ENCODE data around the gene BIRC6. TPM values are rescaled to one million over a fixed set of nuclear protein-coding genes. Genes with fewer than 3 reads are reported as not detected.

Gene BIRC6, protein sequence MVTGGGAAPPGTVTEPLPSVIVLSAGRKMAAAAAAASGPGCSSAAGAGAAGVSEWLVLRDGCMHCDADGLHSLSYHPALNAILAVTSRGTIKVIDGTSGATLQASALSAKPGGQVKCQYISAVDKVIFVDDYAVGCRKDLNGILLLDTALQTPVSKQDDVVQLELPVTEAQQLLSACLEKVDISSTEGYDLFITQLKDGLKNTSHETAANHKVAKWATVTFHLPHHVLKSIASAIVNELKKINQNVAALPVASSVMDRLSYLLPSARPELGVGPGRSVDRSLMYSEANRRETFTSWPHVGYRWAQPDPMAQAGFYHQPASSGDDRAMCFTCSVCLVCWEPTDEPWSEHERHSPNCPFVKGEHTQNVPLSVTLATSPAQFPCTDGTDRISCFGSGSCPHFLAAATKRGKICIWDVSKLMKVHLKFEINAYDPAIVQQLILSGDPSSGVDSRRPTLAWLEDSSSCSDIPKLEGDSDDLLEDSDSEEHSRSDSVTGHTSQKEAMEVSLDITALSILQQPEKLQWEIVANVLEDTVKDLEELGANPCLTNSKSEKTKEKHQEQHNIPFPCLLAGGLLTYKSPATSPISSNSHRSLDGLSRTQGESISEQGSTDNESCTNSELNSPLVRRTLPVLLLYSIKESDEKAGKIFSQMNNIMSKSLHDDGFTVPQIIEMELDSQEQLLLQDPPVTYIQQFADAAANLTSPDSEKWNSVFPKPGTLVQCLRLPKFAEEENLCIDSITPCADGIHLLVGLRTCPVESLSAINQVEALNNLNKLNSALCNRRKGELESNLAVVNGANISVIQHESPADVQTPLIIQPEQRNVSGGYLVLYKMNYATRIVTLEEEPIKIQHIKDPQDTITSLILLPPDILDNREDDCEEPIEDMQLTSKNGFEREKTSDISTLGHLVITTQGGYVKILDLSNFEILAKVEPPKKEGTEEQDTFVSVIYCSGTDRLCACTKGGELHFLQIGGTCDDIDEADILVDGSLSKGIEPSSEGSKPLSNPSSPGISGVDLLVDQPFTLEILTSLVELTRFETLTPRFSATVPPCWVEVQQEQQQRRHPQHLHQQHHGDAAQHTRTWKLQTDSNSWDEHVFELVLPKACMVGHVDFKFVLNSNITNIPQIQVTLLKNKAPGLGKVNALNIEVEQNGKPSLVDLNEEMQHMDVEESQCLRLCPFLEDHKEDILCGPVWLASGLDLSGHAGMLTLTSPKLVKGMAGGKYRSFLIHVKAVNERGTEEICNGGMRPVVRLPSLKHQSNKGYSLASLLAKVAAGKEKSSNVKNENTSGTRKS (N-terminal part only)
- total RNA-seq (2021; fragmentation: NEBNext Ultra II Directional; extraction: Animal tissue kit (Norgen Biotek cat#: 25700)) (67.0 and 69.5 TPM in 2 replicates), polyA plus RNA-seq (2011; rRNA removed) (30.8 and 32.5 TPM in 2 replicates), polyA minus RNA-seq (2011; rRNA and poly(A)+ RNA removed) (682 and 838 TPM in 2 replicates)
- 29.6 TPM for polyA plus RNA-seq (2011; cell fraction: cytosol; rRNA removed)
- 76.1 TPM for polyA plus RNA-seq (2011; cell fraction: nucleus; rRNA removed)
- polyA plus RNA-seq (2012, experiment 1 of 2), result 25.6 to 39.0 TPM (median 30.8 TPM) in 4 replicates
- 1.3 TPM for polyA plus RNA-seq (2012, experiment 2 of 2)
- polyA plus RNA-seq (2013, experiment 1 of 2), result 15.9 TPM
- 13.5 TPM for polyA plus RNA-seq (2013, experiment 2 of 2)
- 106 TPM for polyA minus RNA-seq (2011; cell fraction: cytosol; rRNA and poly(A)+ RNA removed)
- 475 TPM for polyA minus RNA-seq (2011; cell fraction: nucleus; rRNA and poly(A)+ RNA removed)
- long read RNA-seq, experiment 1, partial matches to known transcripts, result 22 of 24 reads
- long read RNA-seq, experiment 1, other reads (novel, unspliced or antisense), result 2 of 24 reads
- long read RNA-seq, experiment 2, partial matches to known transcripts, result 2 of 2 reads
- long read RNA-seq, experiment 2, other reads (novel, unspliced or antisense), result 0 of 2 reads

DNA sequence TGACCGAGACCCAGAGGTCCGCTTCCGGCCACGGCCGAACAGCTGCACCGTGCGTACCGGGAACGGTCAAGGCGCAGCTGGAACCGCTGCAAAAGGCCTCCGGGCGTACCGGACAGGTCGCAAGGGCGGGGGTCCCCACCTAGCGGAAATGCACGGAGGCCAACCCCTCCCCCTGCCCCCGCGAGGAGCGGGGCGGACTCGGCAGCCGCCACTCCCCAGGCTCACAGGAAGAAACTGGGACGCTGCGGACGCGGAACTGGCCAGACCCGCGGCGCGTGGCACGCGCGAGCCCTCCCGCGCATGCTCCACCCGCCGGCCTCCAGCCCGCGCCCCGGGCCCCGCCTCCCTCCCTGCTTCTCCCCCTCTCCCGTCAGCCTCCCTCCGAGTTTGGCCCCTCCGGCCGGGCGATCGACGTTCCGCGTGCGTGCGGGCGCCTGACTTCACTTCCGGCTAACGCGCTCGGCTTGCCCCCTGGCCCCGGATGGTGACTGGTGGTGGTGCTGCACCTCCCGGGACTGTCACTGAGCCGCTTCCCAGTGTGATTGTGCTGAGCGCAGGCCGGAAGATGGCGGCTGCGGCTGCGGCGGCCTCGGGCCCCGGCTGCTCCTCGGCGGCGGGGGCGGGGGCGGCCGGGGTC lies at the start of gene BIRC6:
Gene BIRC6 (plus strand): TSS at position 343 of the 637 bp plus-strand sequence. CDS start 139 bp downstream, at position 482.
- Histone ChIP-seq H3K18ac (ENCODE audit: extremely low read depth, low read length) (peak within 1 kb of the TSS; percentile 92), H4K91ac (replicated peaks; ENCODE audit: insufficient read length, low read length) (peak within 1 kb of the TSS; percentile 93), H3K9me3 (ENCODE audit: insufficient read depth in 2 of 2, low read depth in 1 of 2, low read length in 1 of 2) (no peaks in the 10 kb centered on the region), H3K4me3 (ENCODE audit: extremely low read depth in 1 of 4, insufficient read depth in 2 of 4, low read depth in 3 of 4, low read length in 4 of 4) (peak within 1 kb of the TSS; percentile 75 to 97 (median 96)), H3K4me1 (replicated peaks in 1 of 4; ENCODE audit: control insufficient read depth in 3 of 4, insufficient read depth in 4 of 4, low read length in 3 of 4) (peaks cover 0 to 7% (median 3%) of the 10 kb centered on the region in 4 experiments; a peak in 4 of 7 replicates), H3K36me3 (ENCODE audit: control insufficient read depth in 2 of 4, insufficient read depth in 4 of 4, low read length in 3 of 4) (peaks cover 0 to 5% (median 0%) of the 10 kb centered on the region in 4 experiments; a peak in 1 of 8 replicates), H2BK120ac (replicated peaks; ENCODE audit: low read depth, low read length) (peak within 1 kb of the TSS; percentile 78), H3K9ac (replicated peaks in 1 of 4; ENCODE audit: extremely low read depth in 1 of 4, low read depth in 3 of 4, low read length in 3 of 4) (peak within 1 kb of the TSS; percentile 88 to 92 (median 90)), H2BK5ac (ENCODE audit: low read depth, low read length) (peak within 1 kb of the TSS; percentile 93), H2AFZ (ENCODE audit: low read length) (peak within 1 kb of the TSS; percentile 47), H2BK12ac (ENCODE audit: low read depth, low read length) (no peak within 1 kb of the TSS), H2BK15ac (ENCODE audit: low read length) (no peak within 1 kb of the TSS), H4K20me1 (replicated peaks in 1 of 2; ENCODE audit: control insufficient read depth in 1 of 2, insufficient read depth in 2 of 2, low read length in 2 of 2) (peaks cover 3 to 7% of the 10 kb centered on the region in 2 experiments), H3K23me2 (ENCODE audit: low read depth, low read length) (peaks cover 6% of the 10 kb centered on the region; the same call in 1 of the 2 replicates), H3K23ac (ENCODE audit: insufficient read length) (no peak within 1 kb of the TSS), H3K79me2 (ENCODE audit: control insufficient read depth in 1 of 2, insufficient read depth in 2 of 2, low read length in 2 of 2) (peaks cover 18 to 39% of the 10 kb centered on the region in 2 experiments), H4K5ac (ENCODE audit: insufficient read length, low read depth, low read length) (peak within 1 kb of the TSS; percentile 93), H3K4ac (replicated peaks; ENCODE audit: insufficient read length, low read depth, low read length) (peak within 1 kb of the TSS; percentile 78), H2BK20ac (ENCODE audit: low read length) (no peak within 1 kb of the TSS), H3K14ac (ENCODE audit: insufficient read length) (no peak within 1 kb of the TSS), H2AK5ac (ENCODE audit: low read depth, low read length) (no peak within 1 kb of the TSS), H3K27ac (ENCODE audit: low read depth, low read length) (peak within 1 kb of the TSS; percentile 83), H3K79me1 (ENCODE audit: low read depth, low read length) (no peaks in the 10 kb centered on the region), H3K4me2 (ENCODE audit: insufficient read depth in 1 of 2, low read depth in 2 of 2, low read length in 2 of 2) (peak within 1 kb of the TSS; percentile 82 to 85), H3K27me3 (replicated peaks in 1 of 4; ENCODE audit: control insufficient read depth in 3 of 4, extremely low read depth in 1 of 4, insufficient read depth in 3 of 4, low read length in 3 of 4) (no peaks in the 10 kb centered on the region), H4K8ac (ENCODE audit: extremely low read depth, insufficient read depth, low read length) (peak within 1 kb of the TSS; percentile 86), H3K56ac (replicated peaks; ENCODE audit: insufficient read length, low read depth, low read length) (peak within 1 kb of the TSS; percentile 97)
- 2% methylated on average over 35 of the region's 76 CpGs; no CpG with 5 or more reads in 1 of the 2 experiments for WGBS, 2 experiments (ENCODE audit: extremely low coverage in 1 of 2, insufficient coverage in 1 of 2, insufficient read length in 1 of 2, insufficient replicate concordance in 2 of 2, low coverage in 1 of 2, low lambda C conversion rate in 2 of 2, missing lambda C conversion rate in 1 of 2)
- no peak for FAIRE-seq
- DNase-seq (ENCODE audit: low read depth in 1 of 2, low spot score in 2 of 2), result peak; percentile 86 to 96
- ChIA-PET CTCF (ENCODE audit: partially characterized antibody) (no interaction called here), POLR2A (ENCODE audit: partially characterized antibody) (interaction anchor here (0.5 to 2.0 kb wide), 7 partner anchors 8 to 328 kb away, joined by 3 to 8 read pairs (median 3); partner anchors contain the start of genes SLC30A6 and YIPF4)
- no peak for TF ChIP-seq SP1 (IDR thresholded peaks at IDR 0.05; ENCODE audit: low read depth, low read length)
- TF ChIP-seq CHD1 (IDR thresholded peaks at IDR 0.05; ENCODE audit: low read depth, low read length), result no peak
- TF ChIP-seq E2F6 (IDR thresholded peaks at IDR 0.05), result no peak; the same call in 1 of the 2 replicates

All from H1 (cell line).